Coronary artery (tissue), 2 donors: ENCODE measurements around the gene DCN.

Experiments used
- DNase-seq: peaks from one replicate; pipeline ENCODE4 v3.0.0-alpha.2; 2017; ENCODE audit warnings: low spot score
- H3K27ac ChIP-seq, 2 donors: fragments of 200-600 bp; sonication (generic); one replicate each; pipeline ENCODE4 v1.5.1; 2016 to 2019
- H3K4me3 ChIP-seq: fragments of 200-600 bp; sonication (generic); 2 replicates; pipeline ENCODE4 v1.5.1; 2016; ENCODE audit warnings: mild to moderate bottlenecking, moderate library complexity
- TF ChIP-seq, protein P1 (sequence below): fragments of 200-600 bp; sonication (generic); IDR thresholded peaks from one replicate; pipeline ENCODE4 v1.5.1; 2019; ENCODE audit warnings: antibody characterized with exemption

The DCN gene, protein sequence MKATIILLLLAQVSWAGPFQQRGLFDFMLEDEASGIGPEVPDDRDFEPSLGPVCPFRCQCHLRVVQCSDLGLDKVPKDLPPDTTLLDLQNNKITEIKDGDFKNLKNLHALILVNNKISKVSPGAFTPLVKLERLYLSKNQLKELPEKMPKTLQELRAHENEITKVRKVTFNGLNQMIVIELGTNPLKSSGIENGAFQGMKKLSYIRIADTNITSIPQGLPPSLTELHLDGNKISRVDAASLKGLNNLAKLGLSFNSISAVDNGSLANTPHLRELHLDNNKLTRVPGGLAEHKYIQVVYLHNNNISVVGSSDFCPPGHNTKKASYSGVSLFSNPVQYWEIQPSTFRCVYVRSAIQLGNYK

DNA sequence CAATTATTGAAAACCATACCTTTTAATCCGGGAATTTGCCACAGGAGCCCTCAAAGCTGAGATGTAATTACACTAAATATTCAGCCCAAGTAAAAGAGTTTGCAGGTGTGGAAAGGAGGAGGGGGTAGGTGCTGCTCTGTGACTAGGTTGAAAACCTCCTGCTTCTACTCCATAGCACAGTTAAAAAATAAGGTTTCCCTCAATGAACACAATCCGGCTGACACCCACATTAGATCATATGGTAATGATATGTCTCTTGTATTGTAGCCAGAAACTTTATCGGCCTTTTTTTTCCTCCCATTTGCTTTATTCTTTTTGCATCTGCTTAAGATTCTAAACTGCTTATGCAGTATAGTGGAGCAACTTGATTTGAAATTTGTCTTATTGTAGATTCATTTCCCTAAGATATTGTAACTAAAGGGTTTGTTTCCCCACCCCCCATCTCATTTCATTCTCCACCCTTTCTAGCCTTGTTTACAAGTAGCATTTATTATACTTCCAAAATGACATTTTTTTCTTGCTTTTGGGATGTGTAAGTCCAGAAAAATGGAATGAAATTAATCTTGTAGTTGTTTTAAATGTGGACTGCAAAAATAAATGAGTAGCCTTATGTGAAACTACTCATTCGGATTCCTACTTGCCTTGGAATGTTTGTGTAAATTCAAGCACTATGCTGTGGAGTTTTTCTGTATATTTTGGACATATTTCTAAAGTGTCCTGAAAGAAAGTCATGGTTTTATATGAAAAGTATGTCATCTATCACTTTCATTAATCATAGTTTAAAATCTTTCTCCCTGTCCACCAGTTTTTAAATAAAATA, at the start of gene DCN:
TSS of gene DCN (minus strand) at position 182 of the 820 bp plus-strand sequence. CDS start 4,265 bp downstream, outside the sequence.
- TF ChIP-seq, protein P1, sequence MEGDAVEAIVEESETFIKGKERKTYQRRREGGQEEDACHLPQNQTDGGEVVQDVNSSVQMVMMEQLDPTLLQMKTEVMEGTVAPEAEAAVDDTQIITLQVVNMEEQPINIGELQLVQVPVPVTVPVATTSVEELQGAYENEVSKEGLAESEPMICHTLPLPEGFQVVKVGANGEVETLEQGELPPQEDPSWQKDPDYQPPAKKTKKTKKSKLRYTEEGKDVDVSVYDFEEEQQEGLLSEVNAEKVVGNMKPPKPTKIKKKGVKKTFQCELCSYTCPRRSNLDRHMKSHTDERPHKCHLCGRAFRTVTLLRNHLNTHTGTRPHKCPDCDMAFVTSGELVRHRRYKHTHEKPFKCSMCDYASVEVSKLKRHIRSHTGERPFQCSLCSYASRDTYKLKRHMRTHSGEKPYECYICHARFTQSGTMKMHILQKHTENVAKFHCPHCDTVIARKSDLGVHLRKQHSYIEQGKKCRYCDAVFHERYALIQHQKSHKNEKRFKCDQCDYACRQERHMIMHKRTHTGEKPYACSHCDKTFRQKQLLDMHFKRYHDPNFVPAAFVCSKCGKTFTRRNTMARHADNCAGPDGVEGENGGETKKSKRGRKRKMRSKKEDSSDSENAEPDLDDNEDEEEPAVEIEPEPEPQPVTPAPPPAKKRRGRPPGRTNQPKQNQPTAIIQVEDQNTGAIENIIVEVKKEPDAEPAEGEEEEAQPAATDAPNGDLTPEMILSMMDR = no peak
- Histone ChIP-seq H3K4me3 (peak within 1 kb of the TSS; percentile 61), H3K27ac (peak within 1 kb of the TSS; percentile 50 to 56)
- no peak for DNase-seq

- Histone ChIP-seq H3K27ac (no peak overlapping the region), H3K4me3 (no peak overlapping the region)
- TF ChIP-seq, protein P1 = no peak
- DNase-seq = no peak
These were observed 48.2 kb upstream of the DCN start for GRCh38 chr12:91230841-91231240.

- DNase-seq = no peak
- H3K4me3 ChIP-seq = no peak overlapping the region
- H3K27ac ChIP-seq = no peak overlapping the region
- TF ChIP-seq, protein P1 = no peak
These were observed 44.3 kb upstream of the DCN start for GRCh38 chr12:91226951-91227350.

DNA sequence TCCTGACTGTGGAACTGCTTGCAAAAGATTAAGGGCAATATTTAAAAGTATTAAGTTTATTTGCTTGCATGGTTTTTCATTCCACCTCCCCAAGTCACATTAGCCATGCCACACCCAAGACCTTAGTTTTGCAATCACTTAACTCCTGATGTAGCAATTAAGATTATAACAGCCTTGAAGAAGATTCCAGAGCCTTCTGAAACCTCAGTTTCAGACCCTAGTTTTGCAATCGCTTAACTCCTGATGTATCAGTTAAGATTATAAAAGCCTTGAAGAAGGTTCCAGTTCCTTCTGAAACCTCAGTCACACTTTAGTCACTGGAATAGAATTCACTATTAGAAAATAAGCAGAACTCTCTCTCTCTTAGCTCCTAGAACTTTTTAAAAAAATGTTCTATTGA, 42.7 kb upstream of the DCN start:
- H3K27ac ChIP-seq = no peak overlapping the region
- no peak overlapping the region for H3K4me3 ChIP-seq
- TF ChIP-seq, protein P1 = no peak
- DNase-seq = no peak

DNA sequence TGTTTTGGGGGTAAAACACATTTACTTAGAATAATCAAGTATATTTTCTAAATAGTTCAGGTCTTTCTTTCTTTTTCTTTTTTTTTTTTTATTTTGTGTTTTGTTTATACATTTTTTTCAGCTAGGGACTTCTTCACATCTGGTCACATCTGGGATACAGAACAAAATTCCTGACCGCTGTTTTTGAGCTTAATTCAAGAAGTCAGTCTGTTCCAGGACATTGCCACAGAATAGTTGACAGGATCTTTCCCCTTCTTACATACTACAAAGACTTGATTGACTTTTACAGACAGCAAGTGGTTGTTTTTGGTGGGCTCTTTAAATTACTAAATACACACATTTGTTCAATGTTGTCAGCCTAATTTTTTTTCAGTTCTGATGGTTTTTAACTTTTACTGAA, 41.8 kb upstream of the DCN start:
- Histone ChIP-seq H3K27ac (no peak overlapping the region), H3K4me3 (no peak overlapping the region)
- TF ChIP-seq, protein P1 = no peak
- no peak for DNase-seq

DNA sequence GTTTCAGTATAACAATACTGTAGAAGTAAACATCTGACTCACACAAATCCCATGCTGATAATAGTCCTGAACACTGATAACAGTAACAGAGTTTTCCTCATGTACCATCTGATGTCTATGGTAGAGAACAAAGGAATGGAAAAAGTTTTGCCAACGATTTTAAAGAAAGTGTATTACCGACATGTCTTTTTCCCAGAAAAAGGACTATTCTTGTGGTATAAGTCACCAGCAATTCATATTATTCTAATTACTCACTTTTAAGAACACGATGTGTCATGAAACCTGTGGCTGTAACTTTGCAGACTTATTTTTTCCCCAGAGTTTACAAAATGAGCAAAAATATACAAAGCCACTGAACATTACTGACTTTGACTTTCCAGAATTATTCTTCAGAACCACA, 40.1 kb upstream of the DCN start:
- no peak overlapping the region for H3K4me3 ChIP-seq
- DNase-seq = no peak
- peak overlapping the region; percentile 22 to 36 for H3K27ac ChIP-seq
- TF ChIP-seq, protein P1 = no peak
